Camera-type eye (tissue), 1 donor: ENCODE data around the gene TEX38. TPM values are rescaled to one million over a fixed set of nuclear protein-coding genes. Genes with fewer than 3 reads are reported as not detected.

ENCODE experiments used
- total RNA-seq: library from RNA; depleted of rRNA; stranded (reverse); fragments of >200 nt; gene quantifications from one replicate; pipeline ENCODE4 v1.2.3, GENCODE V29; 2014

Gene TEX38
- total RNA-seq, result not detected

GRCh38 chr1:46671554-46671953 is at the start of gene TEX38:
Gene TEX38, plus strand, starts transcription at chr1:46671854. Its CDS starts 81 bp downstream, at chr1:46671935.

DNA sequence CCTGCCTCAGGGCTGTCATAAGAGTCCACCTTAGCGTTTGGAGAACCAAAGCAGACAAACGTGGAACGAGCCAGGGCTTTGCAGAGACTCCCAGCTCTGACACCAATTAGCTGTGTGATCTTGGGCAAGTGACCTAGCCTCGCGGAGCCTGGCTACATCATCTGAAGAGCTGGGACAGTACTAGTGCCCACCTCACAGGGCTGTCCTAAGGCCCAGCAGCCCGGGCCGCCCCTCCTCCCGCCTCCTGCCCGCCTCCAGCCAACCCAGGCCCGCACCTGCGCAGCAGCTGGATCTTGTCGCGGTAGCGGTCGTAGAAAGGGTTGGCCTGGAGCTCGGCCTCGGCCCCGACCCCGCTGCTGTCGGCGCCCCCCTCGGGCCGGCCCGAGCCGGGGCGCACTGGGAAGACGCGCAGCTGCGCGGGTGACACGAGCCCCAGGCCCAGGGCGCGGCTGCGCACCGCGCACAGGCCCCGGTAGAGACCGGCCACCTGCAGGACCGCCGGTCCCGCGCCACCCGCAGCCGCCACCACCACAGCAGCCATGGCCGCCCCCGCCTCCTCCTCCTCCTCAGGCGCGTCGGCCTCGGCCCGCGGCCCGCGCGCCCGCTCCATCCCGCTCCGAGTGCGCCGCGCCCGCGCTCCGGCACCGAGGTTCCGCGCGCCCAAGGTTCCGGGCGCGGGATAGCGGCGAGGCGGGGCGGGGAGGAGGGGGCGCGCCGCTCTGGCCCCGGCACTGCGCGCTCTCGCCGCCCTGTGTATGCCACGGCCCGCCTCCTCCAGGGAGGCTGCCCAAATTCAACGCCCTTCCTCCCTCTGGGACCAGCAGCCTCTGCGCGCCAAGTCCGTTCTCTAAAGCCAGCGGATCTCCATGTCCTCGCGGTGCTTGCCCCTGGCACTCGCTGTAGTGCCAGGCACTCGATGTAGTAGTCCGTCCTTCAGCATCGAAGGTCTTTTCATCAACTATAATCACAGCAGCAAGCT is 3.6 kb upstream of the TEX38 start, which contains the start of gene ATPAF1:
ATPAF1 (minus strand) TSS at position 583 of the 979 bp plus-strand sequence; CDS start at position 541, 42 bp downstream.

DNA sequence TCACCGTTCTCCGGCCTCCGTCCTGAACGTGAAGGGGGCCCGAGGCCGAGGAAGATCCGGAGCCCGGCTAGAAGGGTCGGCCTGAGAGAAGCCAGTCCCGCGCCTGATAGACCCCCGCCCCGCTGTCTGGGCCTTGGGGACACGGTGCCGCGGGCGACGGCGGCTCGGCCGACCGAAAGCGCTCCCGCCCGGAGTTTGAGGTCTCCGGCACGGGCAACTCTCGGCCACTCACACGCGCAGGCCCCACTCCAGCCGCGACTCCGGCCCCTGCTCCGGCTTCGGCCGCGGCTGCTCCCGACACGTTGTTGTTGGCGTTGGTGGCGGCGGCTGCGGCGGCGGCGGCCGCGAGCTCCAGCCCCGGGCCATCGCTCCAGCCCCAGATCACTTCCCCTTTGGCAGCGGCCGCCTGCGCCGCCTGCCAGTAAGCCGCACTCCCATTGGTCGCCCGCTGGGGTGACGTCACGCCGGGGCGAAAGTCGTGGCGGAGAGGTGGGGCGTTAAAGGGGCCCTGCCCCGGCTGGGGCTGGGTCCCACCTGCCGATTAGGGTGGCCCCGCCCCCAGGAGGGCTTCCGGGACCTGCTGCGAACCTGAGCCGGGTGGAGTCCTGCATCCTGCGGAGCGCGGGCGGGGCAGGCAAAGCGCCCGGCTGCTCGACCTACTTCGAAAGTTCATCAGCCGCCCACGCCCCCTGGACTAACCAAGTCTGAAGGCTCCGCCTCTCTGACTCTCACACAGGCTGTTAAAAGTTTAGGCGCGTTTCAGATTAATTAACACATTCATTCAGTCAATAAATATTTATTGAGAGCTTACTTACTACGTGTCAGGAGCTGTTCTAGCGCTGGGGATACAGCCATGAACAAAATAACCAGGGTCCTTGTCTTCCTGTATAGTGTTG is 47.3 kb downstream of the TEX38 start, which contains the start of gene EFCAB14:
EFCAB14 (minus strand) TSS at position 388 of the 896 bp plus-strand sequence. CDS start 1,027 bp downstream, outside the sequence.

Other genes with a start within 250 kb of the TEX38 start
- gene DMBX1, start 182.0 kb upstream of the TEX38 start, total RNA-seq, result 0.55 TPM
- not detected for gene KNCN, start 120.2 kb upstream of the TEX38 start, total RNA-seq
- gene MKNK1, start 67.6 kb upstream of the TEX38 start, total RNA-seq, result 38.1 TPM
- 11.8 TPM for gene MOB3C, start 55.0 kb upstream of the TEX38 start, total RNA-seq
- gene ATPAF1, start 3.5 kb upstream of the TEX38 start, total RNA-seq, result 60.7 TPM
- 78.2 TPM for gene EFCAB14, start 47.3 kb downstream of the TEX38 start, total RNA-seq
- gene CYP4B1, start 127.2 kb downstream of the TEX38 start, total RNA-seq, result 2.5 TPM